B cell (primary cell): ENCODE data around the gene ERC2. TPM values are rescaled to one million over a fixed set of nuclear protein-coding genes. Genes with fewer than 3 reads are reported as not detected.

Experiments
- ATAC-seq: fragments of 200-7000 bp; cut with Tn5 transposase; one replicate; pipeline ENCODE4 v1.10.0; 2021; ENCODE audit warnings: low read depth, mild to moderate bottlenecking, moderate number of reproducible peaks, moderate library complexity
- CTCF ChIA-PET: fragments of 350-600 bp; sonication (Branson Sonifier 250); formaldehyde crosslinking; loops from one replicate; lab custom pipeline; 2021; ENCODE audit warnings: antibody characterized with exemption, inconsistent platforms; lab: Charles Lee
- POLR2A ChIA-PET: fragments of 350-600 bp; sonication (Branson Sonifier 250); formaldehyde crosslinking; loops from one replicate; lab custom pipeline; 2021; ENCODE audit warnings: antibody characterized with exemption; lab: Charles Lee
- DNase-seq: peaks from one replicate; pipeline ENCODE4 v3.0.0; 2013
- H2AFZ ChIP-seq: 2 replicates; pipeline ENCODE4 v1.6.1; 2012; ENCODE audit warnings: mild to moderate bottlenecking, low read depth, low read length; ENCODE audit not compliant: insufficient read depth, poor library complexity, severe bottlenecking
- H3K27ac ChIP-seq, 2 donors: 1 replicate in 1 of 2; 2 replicates in 1 of 2; pipeline ENCODE4 v1.5.1; 2012 to 2013; ENCODE audit warnings: low read length in 2 of 2, mild to moderate bottlenecking in 2 of 2, moderate library complexity in 1 of 2
- H3K27me3 ChIP-seq, 4 experiments: fragments of 200-600 bp in 1 of 4; sonication (generic) in 1 of 4; replicated peaks in 1 of 4; 1 replicate in 2 of 4; 2 replicates in 2 of 4; pipeline versions ENCODE4 v1.6.1 to v1.7.0; 2013 to 2016; ENCODE audit warnings: low read length in 3 of 4, mild to moderate bottlenecking in 2 of 4, mixed read lengths in 1 of 4, moderate library complexity in 1 of 4; ENCODE audit not compliant: insufficient read depth in 4 of 4, control insufficient read depth in 3 of 4; ENCODE audit errors: control extremely low read depth in 1 of 4
- H3K36me3 ChIP-seq, 2 experiments: replicated peaks in 1 of 2; 1 replicate in 1 of 2; 2 replicates in 1 of 2; pipeline versions ENCODE4 v1.6.1 to v1.7.1; 2013; ENCODE audit warnings: low read length in 1 of 2; ENCODE audit not compliant: insufficient read depth in 2 of 2, control insufficient read depth in 1 of 2; ENCODE audit errors: control extremely low read depth in 1 of 2, extremely low read depth in 1 of 2
- H3K4me1 ChIP-seq, 2 donors: fragments of 200-600 bp in 1 of 2; sonication (generic) in 1 of 2; 1 replicate in 1 of 2; 2 replicates in 1 of 2; pipeline versions ENCODE4 v1.5.1 to v1.6.1; 2013 to 2017; ENCODE audit warnings: low read length in 2 of 2; ENCODE audit not compliant: control insufficient read depth in 2 of 2, insufficient read depth in 2 of 2
- H3K4me2 ChIP-seq: replicated peaks from 2 replicates; pipeline ENCODE3; 2012; ENCODE audit warnings: mild to moderate bottlenecking, low read depth, low read length; ENCODE audit not compliant: poor library complexity, severe bottlenecking
- H3K4me3 ChIP-seq, 5 experiments: fragments of 200-600 bp in 1 of 5; sonication (generic) in 1 of 5; 1 replicate in 3 of 5; 2 replicates in 2 of 5; pipeline versions ENCODE4 v1.5.1 to v1.7.0; 2011 to 2016; ENCODE audit warnings: low read length in 4 of 5, mild to moderate bottlenecking in 4 of 5, low read depth in 2 of 5, control low read depth in 1 of 5, moderate library complexity in 1 of 5; ENCODE audit not compliant: insufficient read depth in 1 of 5; ENCODE audit errors: control extremely low read depth in 1 of 5, extremely low read depth in 1 of 5
- H3K79me2 ChIP-seq: fragments of 200-600 bp; sonication (generic); one replicate; pipeline ENCODE4 v1.6.0; 2016; ENCODE audit warnings: low read length; ENCODE audit not compliant: control insufficient read depth, insufficient read depth
- H3K9ac ChIP-seq: fragments of 200-600 bp; sonication (generic); 2 replicates; pipeline ENCODE4 v1.6.1; 2017; ENCODE audit warnings: mild to moderate bottlenecking, low read length, moderate library complexity
- H3K9me3 ChIP-seq, 3 donors: one replicate each; pipeline versions ENCODE4 v1.6.1 to v1.7.1; 2013; ENCODE audit warnings: low read length in 2 of 3; ENCODE audit not compliant: control insufficient read depth in 2 of 3, insufficient read depth in 1 of 3; ENCODE audit errors: control extremely low read depth in 1 of 3
- H4K20me1 ChIP-seq: 2 replicates; pipeline ENCODE4 v1.6.0; 2012; ENCODE audit warnings: mild to moderate bottlenecking, low read length; ENCODE audit not compliant: insufficient read depth, control insufficient read depth, poor library complexity, severe bottlenecking
- H3K27ac Mint-ChIP-seq: one replicate; pipeline ENCODE4 v1.8.0; 2021; ENCODE audit warnings: mixed read lengths
- H3K27me3 Mint-ChIP-seq: one replicate; pipeline ENCODE4 v1.8.0; 2021; ENCODE audit warnings: mixed read lengths
- H3K4me1 Mint-ChIP-seq: one replicate; pipeline ENCODE4 v1.8.0; 2021; ENCODE audit warnings: mixed read lengths
- H3K4me3 Mint-ChIP-seq: one replicate; pipeline ENCODE4 v1.8.0; 2021; ENCODE audit warnings: mixed read lengths
- H3K9me3 Mint-ChIP-seq: one replicate; pipeline ENCODE4 v1.8.0; 2022; ENCODE audit warnings: mixed read lengths; ENCODE audit not compliant: insufficient read depth
- EZH2 ChIP-seq: IDR thresholded peaks from 2 replicates; pipeline ENCODE4 v1.6.1; 2012; ENCODE audit warnings: borderline replicate concordance, low read depth, mild to moderate bottlenecking, moderate library complexity, low read length; ENCODE audit not compliant: insufficient read depth, poor library complexity, severe bottlenecking
- WGBS: methylation state at CpG from one replicate; pipeline ENCODE4 v1.1.5; 2013; ENCODE audit warnings: missing lambda C conversion rate; ENCODE audit not compliant: insufficient coverage; 5-methylcytosine and 5-hydroxymethylcytosine counted together
- intact Hi-C: fragments of 100-400 bp; cut with micrococcal nuclease; formaldehyde crosslinking; loops from one replicate; pipeline ENCODE4 v1.10.0; 2022
- polyA plus RNA-seq: library from polyadenylated mRNA; depleted of rRNA; stranded (reverse); fragments of >200 nt; gene quantifications from 2 replicates; pipeline ENCODE4 v1.2.3, GENCODE V29; 2012
- total RNA-seq, 2 donors: library from RNA; stranded (reverse); fragments of 120-200 nt in 1 of 2; gene quantifications; 1 replicate in 1 of 2; 2 replicates in 1 of 2; pipeline versions ENCODE4 v1.2.3 to v1.2.4, GENCODE V29; 2013 to 2022
- TF ChIP-seq, protein P1 (sequence below): fragments of 200-600 bp; IDR thresholded peaks from one replicate; pipeline ENCODE4 v1.8.0; 2022; ENCODE audit warnings: antibody characterized with exemption, mild to moderate bottlenecking

Gene ERC2
- total and polyA plus RNA-seq, 2 donors (not counting 1 experiment from before 2014, with no cell fraction given) = not detected

DNA sequence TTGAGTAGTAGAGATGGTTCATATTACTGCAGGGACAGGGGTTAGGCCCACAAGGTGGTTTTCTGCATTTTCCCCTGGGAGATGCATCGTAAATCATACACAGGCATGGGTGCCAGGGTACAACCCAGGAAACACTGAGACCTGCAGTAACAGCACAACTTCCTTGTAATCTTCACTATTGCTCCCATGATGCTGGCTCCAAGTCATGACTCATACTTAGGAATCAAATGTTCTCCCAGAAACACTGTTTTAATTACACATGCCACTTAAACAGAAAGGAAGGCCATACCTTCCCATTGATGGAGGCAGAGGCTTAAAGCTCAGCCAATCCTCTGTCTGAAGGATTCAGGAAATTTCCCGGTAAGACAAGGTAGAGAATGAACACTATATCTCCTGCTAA is 106.5 kb downstream of the ERC2 start:
- no peak for ATAC-seq
- no peak overlapping the region for H3K27ac Mint-ChIP-seq
- CTCF ChIA-PET = no interaction called here
- no peak overlapping the region for H3K4me3 Mint-ChIP-seq
- H4K20me1 ChIP-seq = no peaks in the 10 kb centered on the region
- peaks cover 13% of the 10 kb centered on the region for H3K27me3 Mint-ChIP-seq
- no peak for DNase-seq
- H3K9ac ChIP-seq = no peak overlapping the region
- no peaks in the 10 kb centered on the region for H3K9me3 ChIP-seq
- 64% methylated on average over 1 of the region's 2 CpGs for WGBS
- H3K79me2 ChIP-seq = no peaks in the 10 kb centered on the region
- no peak overlapping the region for H3K27ac ChIP-seq
- no peaks in the 10 kb centered on the region for H3K4me1 Mint-ChIP-seq
- H3K4me2 ChIP-seq = no peak overlapping the region
- no peak overlapping the region for H2AFZ ChIP-seq
- H3K36me3 ChIP-seq = no peaks in the 10 kb centered on the region
- POLR2A ChIA-PET = no interaction called here
- no peaks in the 10 kb centered on the region for H3K4me1 ChIP-seq
- no peak for TF ChIP-seq EZH2
- TF ChIP-seq, protein P1, sequence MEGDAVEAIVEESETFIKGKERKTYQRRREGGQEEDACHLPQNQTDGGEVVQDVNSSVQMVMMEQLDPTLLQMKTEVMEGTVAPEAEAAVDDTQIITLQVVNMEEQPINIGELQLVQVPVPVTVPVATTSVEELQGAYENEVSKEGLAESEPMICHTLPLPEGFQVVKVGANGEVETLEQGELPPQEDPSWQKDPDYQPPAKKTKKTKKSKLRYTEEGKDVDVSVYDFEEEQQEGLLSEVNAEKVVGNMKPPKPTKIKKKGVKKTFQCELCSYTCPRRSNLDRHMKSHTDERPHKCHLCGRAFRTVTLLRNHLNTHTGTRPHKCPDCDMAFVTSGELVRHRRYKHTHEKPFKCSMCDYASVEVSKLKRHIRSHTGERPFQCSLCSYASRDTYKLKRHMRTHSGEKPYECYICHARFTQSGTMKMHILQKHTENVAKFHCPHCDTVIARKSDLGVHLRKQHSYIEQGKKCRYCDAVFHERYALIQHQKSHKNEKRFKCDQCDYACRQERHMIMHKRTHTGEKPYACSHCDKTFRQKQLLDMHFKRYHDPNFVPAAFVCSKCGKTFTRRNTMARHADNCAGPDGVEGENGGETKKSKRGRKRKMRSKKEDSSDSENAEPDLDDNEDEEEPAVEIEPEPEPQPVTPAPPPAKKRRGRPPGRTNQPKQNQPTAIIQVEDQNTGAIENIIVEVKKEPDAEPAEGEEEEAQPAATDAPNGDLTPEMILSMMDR = no peak
- intact Hi-C loops = no loop called here
- H3K4me3 ChIP-seq = no peak overlapping the region
- H3K27me3 ChIP-seq = no peaks in the 10 kb centered on the region
- H3K9me3 Mint-ChIP-seq = no peaks in the 10 kb centered on the region

DNA sequence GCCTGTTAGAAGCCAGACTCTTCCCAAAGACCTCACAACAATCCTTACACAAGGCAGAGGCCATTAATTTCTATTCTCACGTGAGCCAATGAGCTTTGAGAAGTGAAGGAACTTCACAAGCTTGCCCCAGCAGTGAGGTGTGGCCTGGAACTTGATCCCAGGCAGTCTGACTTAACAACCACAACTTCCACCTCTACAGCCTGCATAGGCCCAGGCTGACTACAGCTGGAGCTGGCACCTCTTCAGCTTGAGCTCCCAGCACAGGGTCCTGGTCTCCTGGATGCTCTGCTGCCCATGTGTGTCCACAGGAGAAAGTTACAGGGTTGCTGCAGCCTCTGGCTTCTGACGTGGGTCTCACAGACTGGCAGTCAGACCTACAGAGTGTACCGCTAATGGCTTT is 111.0 kb downstream of the ERC2 start:
- H3K9me3 ChIP-seq = no peaks in the 10 kb centered on the region
- H3K4me2 ChIP-seq = no peak overlapping the region
- no peak overlapping the region for H3K27ac Mint-ChIP-seq
- ATAC-seq (no peak), DNase-seq (no peak)
- H3K4me3 Mint-ChIP-seq = no peak overlapping the region
- H3K27ac ChIP-seq = no peak overlapping the region
- TF ChIP-seq EZH2 = no peak
- TF ChIP-seq, protein P1 = no peak
- no peaks in the 10 kb centered on the region for H3K27me3 ChIP-seq
- WGBS = 84% methylated on average over 3 of the region's 3 CpGs
- CTCF ChIA-PET = interaction anchor here (1.6 kb wide), 1 partner anchor 16 kb away, joined by 5 read pairs; no protein-coding TSS in a partner anchor
- POLR2A ChIA-PET = no interaction called here
- H3K4me1 ChIP-seq = no peaks in the 10 kb centered on the region
- intact Hi-C loops = no loop called here
- H4K20me1 ChIP-seq = no peaks in the 10 kb centered on the region
- H3K4me1 Mint-ChIP-seq = no peaks in the 10 kb centered on the region
- H3K27me3 Mint-ChIP-seq = peaks cover 4% of the 10 kb centered on the region
- H3K79me2 ChIP-seq = no peaks in the 10 kb centered on the region
- H3K9me3 Mint-ChIP-seq = no peaks in the 10 kb centered on the region
- no peak overlapping the region for H2AFZ ChIP-seq
- no peak overlapping the region for H3K9ac ChIP-seq
- H3K36me3 ChIP-seq = no peaks in the 10 kb centered on the region
- H3K4me3 ChIP-seq = no peak overlapping the region
